Measurements from ENCODE around the gene CENPS.

Gene CENPS

GRCh38 chr1:10489291-10490055 lies 59.2 kb downstream of the CENPS start:
- Histone ChIP-seq H3K9me3 (no peaks in the 10 kb centered on the region), H3K4me1 (peaks cover 0 to 2% (median 0%) of the 10 kb centered on the region in 4 donors), H3K27ac (no peak overlapping the region), H3K4me3 (no peak overlapping the region), H3K36me3 (peaks cover 0 to 4% (median 0%) of the 10 kb centered on the region in 3 donors), H3K27me3 (no peaks in the 10 kb centered on the region)
- DNase-seq: no peak
- intact Hi-C loops (cut with DNase I; ENCODE audit: low total_unique reads): loop anchor here (5.0 kb wide), 1 partner anchor 57 kb away; the partner anchor contains the start of gene CENPS
- TF ChIP-seq CTCF (IDR thresholded peaks at IDR 0.05): no peak

- Histone ChIP-seq H3K4me1 (peaks cover 0 to 12% (median 5%) of the 10 kb centered on the region in 4 donors), H3K36me3 (peaks cover 0 to 4% (median 0%) of the 10 kb centered on the region in 3 donors), H3K9me3 (no peaks in the 10 kb centered on the region), H3K4me3 (no peak overlapping the region), H3K27me3 (no peaks in the 10 kb centered on the region), H3K27ac (no peak overlapping the region)
- intact Hi-C loops (cut with DNase I; ENCODE audit: low total_unique reads): loop anchor here (5.0 kb wide), 1 partner anchor 58 kb away; the partner anchor contains the start of gene CENPS
- no peak for TF ChIP-seq CTCF (IDR thresholded peaks at IDR 0.05)
- no peak for DNase-seq
These were observed 60.2 kb downstream of the CENPS start for GRCh38 chr1:10490286-10490970.
